ENCODE measurements around the gene PDE6C. TPM values are rescaled to one million over a fixed set of nuclear protein-coding genes. Genes with fewer than 3 reads are reported as not detected.

The PDE6C gene
- total RNA-seq, 1 donor from 2014 or later = not detected

- DNase-seq (ENCODE audit: low spot score in 2 of 2, unreplicated experiment in 2 of 2) = no peak
- Mint-ChIP-seq H3K36me3 (peaks cover 36% of the 10 kb centered on the region), H3K9me3 (no peaks in the 10 kb centered on the region), H3K27ac (no peak overlapping the region), H3K4me1 (peaks cover 6% of the 10 kb centered on the region), H3K27me3 (ENCODE audit: low read depth) (no peaks in the 10 kb centered on the region), H3K4me3 (no peak overlapping the region)
- TF ChIP-seq CTCF (IDR thresholded peaks at IDR 0.05; ENCODE audit: unreplicated experiment) = no peak
Measured at GRCh38 chr10:93672022-93672678, 59.8 kb downstream of the PDE6C start.

DNA sequence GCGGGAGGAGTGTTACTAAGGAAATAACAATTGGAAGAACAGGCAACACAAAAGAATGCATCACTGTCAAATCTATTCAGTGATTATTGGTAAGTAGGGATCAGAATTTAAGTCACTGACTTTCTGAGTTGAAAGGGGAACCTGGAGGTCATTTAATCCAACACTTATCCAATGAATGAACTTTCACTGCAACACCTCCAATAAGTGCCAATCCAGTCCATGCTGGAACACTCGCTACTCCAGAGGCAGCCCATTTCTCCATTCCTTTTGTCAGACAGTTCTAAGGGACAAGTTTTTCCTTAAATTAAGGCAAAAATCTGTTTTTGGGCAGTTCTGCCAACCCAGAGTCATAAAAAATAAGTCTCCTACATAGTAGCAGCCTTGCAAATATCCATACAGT, 60.6 kb downstream of the PDE6C start:
- no peaks in the 10 kb centered on the region for H3K27me3 Mint-ChIP-seq (ENCODE audit: low read depth)

GRCh38 chr10:93673791-93674190, 61.5 kb downstream of the PDE6C start:
- Mint-ChIP-seq H3K4me3 (no peak overlapping the region), H3K4me1 (peaks cover 6% of the 10 kb centered on the region), H3K27ac (no peak overlapping the region), H3K36me3 (peaks cover 35% of the 10 kb centered on the region), H3K27me3 (ENCODE audit: low read depth) (no peaks in the 10 kb centered on the region), H3K9me3 (no peaks in the 10 kb centered on the region)
- TF ChIP-seq CTCF (IDR thresholded peaks at IDR 0.05; ENCODE audit: unreplicated experiment) = no peak
- no peak for DNase-seq (ENCODE audit: low spot score in 2 of 2, unreplicated experiment in 2 of 2)

More for the DNA sequence above, 60.6 kb downstream of the PDE6C start:
- H3K4me1 Mint-ChIP-seq = peaks cover 6% of the 10 kb centered on the region
- no peaks in the 10 kb centered on the region for H3K9me3 Mint-ChIP-seq
- peaks cover 38% of the 10 kb centered on the region for H3K36me3 Mint-ChIP-seq
- H3K4me3 Mint-ChIP-seq = no peak overlapping the region
- no peak for TF ChIP-seq CTCF (IDR thresholded peaks at IDR 0.05; ENCODE audit: unreplicated experiment)
- no peak for DNase-seq (ENCODE audit: low spot score in 2 of 2, unreplicated experiment in 2 of 2)
- H3K27ac Mint-ChIP-seq = no peak overlapping the region

DNA sequence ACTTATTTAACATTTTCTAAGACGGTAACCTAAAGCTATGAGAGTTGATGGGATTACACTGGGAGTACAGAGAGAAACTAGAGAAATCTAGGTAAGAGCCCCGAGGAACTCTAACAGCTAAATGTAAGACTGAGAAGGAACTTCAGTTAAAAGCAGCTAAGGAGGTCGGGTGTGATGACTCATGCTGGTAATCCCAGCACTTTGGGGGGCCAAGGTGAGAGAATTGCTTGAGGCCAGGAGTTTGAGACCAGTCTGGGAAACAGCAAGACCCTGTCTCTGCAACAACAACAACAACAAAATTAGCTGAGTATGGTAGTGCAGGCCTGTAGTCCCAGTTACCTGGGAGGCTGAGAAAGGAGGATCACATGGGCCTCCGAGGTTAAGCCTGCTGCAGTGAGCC, 66.0 kb downstream of the PDE6C start:
- no peaks in the 10 kb centered on the region for H3K9me3 Mint-ChIP-seq
- no peak overlapping the region for H3K27ac Mint-ChIP-seq
- H3K36me3 Mint-ChIP-seq = peaks cover 21% of the 10 kb centered on the region
- no peak for TF ChIP-seq CTCF (IDR thresholded peaks at IDR 0.05; ENCODE audit: unreplicated experiment)
- DNase-seq (ENCODE audit: low spot score in 2 of 2, unreplicated experiment in 2 of 2) = no peak
- H3K4me3 Mint-ChIP-seq = no peak overlapping the region
- peaks cover 6% of the 10 kb centered on the region for H3K4me1 Mint-ChIP-seq
- no peaks in the 10 kb centered on the region for H3K27me3 Mint-ChIP-seq (ENCODE audit: low read depth)

DNA sequence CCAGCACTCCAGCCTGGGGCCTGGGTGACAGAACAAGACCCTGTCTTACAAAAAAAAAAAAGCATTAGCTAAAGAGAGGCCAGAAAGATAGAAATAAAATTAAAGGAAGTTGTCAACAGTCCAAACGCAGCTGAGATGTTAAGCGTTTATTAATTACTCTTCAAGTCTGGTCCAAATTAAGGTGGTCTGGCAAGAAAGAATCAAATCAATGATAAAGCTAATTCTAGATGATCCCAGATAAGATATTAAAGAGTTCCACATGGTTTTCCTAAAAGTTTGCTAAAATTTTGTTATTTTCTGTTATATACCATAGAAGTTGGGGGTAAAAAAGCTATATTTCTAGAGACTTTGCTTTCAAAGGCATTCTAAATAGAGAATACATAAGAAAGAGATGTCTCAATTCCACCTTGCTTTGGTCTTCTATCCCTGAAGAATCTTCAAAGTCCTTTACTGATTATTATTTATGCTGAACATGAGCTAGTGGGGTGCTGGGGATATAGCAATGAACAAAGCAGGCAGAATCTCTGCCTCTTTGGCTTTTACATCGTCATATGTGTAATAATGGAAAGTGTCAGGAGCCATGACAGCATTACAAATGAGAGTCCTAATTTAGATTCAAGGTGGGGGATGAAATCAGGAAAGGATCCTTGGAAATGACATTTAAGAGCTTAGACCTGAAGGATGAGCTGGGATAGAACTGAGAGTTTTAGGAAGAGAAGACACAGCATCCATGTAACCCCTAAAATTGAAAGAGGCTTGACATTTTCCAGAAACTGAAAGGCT, 66.7 kb downstream of the PDE6C start:
- H3K9me3 Mint-ChIP-seq = no peaks in the 10 kb centered on the region
- peaks cover 6% of the 10 kb centered on the region for H3K4me1 Mint-ChIP-seq
- peaks cover 18% of the 10 kb centered on the region for H3K36me3 Mint-ChIP-seq
- no peak overlapping the region for H3K4me3 Mint-ChIP-seq
- no peak overlapping the region for H3K27ac Mint-ChIP-seq
- DNase-seq (ENCODE audit: low spot score in 2 of 2, unreplicated experiment in 2 of 2) = no peak
- no peak for TF ChIP-seq CTCF (IDR thresholded peaks at IDR 0.05; ENCODE audit: unreplicated experiment)
- no peaks in the 10 kb centered on the region for H3K27me3 Mint-ChIP-seq (ENCODE audit: low read depth)
